GM12892 (cell line): ENCODE results near the gene SYNGAP1.

Experiments used
- POLR2AphosphoS5 ChIP-seq: IDR thresholded peaks from 2 replicates; pipeline ENCODE4 v1.6.1; 2011; ENCODE audit warnings: low read depth, low read length, control low read depth
- TAF1 ChIP-seq: IDR thresholded peaks from 2 replicates; pipeline ENCODE4 v1.6.1; 2011; ENCODE audit warnings: low read depth, mild to moderate bottlenecking, control low read depth, low read length, borderline replicate concordance

- TF ChIP-seq POLR2AphosphoS5 (no peak), TAF1 (no peak)
Measured at GRCh38 chr6:33390173-33390572, 29.7 kb upstream of the SYNGAP1 start.
